ENCODE data around the gene CXCL1. TPM values are rescaled to one million over a fixed set of nuclear protein-coding genes. Genes with fewer than 3 reads are reported as not detected.

The CXCL1 gene
- not detected for polyA plus RNA-seq (2012; ENCODE audit: missing spikeins)

DNA sequence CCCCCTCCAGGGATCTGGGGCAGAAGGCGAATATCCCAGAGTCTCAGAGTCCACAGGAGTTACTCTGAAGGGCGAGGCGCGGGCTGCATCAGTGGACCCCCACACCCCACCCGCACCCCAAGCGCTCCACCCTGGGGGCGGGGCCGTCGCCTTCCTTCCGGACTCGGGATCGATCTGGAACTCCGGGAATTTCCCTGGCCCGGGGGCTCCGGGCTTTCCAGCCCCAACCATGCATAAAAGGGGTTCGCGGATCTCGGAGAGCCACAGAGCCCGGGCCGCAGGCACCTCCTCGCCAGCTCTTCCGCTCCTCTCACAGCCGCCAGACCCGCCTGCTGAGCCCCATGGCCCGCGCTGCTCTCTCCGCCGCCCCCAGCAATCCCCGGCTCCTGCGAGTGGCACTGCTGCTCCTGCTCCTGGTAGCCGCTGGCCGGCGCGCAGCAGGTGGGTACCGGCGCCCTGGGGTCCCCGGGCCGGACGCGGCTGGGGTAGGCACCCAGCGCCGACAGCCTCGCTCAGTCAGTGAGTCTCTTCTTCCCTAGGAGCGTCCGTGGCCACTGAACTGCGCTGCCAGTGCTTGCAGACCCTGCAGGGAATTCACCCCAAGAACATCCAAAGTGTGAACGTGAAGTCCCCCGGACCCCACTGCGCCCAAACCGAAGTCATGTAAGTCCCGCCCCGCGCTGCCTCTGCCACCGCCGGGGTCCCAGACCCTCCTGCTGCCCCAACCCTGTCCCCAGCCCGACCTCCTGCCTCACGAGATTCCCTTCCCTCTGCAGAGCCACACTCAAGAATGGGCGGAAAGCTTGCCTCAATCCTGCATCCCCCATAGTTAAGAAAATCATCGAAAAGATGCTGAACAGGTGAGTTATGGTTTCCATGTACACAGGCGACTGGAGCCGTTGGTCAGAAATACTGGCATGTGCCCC is at the start of gene CXCL1:
Gene CXCL1, plus strand, starts transcription at position 264 of the 926 bp plus-strand sequence. Its CDS starts 78 bp downstream, at position 342.
- FAIRE-seq, result no peak
- no peak for DNase-seq (ENCODE audit: insufficient read length)
- no peak for TF ChIP-seq TAF1 (IDR thresholded peaks at IDR 0.05; ENCODE audit: borderline replicate concordance, low read depth, low read length)
- no peak for TF ChIP-seq POLR2AphosphoS5 (IDR thresholded peaks at IDR 0.05; ENCODE audit: low read depth, low read length)
- TF ChIP-seq POLR2A (IDR thresholded peaks at IDR 0.05; ENCODE audit: low read depth, low read length), result no peak

DNA sequence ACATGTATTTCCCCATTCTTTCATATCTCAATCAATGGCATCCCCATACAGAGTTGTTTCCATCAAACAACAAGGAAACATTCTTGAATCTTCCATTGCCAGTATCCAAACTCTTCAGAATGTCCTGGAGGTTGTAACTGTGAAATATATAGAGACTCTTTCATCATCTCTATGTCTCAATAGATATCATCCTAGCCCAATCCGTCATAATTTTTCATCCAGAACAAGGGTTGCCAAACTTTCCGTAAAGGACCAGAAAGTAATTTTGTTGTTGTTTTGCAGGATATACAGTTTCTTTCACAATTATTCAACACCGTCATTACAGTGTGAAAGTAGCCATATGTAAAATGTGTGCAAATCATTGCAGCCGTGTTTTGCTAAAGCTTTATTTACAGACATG is 47.9 kb upstream of the CXCL1 start:
- no peak for DNase-seq (ENCODE audit: insufficient read length)
- TF ChIP-seq TAF1 (IDR thresholded peaks at IDR 0.05; ENCODE audit: borderline replicate concordance, low read depth, low read length), result no peak
- TF ChIP-seq POLR2A (IDR thresholded peaks at IDR 0.05; ENCODE audit: low read depth, low read length), result no peak
- no peak for TF ChIP-seq POLR2AphosphoS5 (IDR thresholded peaks at IDR 0.05; ENCODE audit: low read depth, low read length)
- FAIRE-seq, result no peak

DNA sequence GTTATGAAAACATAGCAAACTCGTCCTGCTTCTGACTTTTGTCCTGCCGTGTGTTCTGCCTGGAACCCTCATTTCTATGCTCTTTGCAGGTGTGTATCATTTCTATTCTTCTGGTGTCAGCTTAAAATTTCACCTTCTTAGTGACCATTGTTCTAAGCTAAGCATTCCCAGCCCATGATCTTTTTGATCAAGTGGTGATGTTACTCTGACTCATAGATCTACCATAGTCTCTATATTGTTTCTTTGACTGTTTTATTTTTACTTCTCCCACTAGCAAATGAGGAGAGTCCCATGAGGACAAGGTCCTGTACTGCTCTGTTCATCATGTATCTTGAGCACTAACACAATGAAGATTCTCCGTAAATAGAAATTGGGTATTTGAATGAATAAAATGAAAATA is 46.8 kb upstream of the CXCL1 start:
- TF ChIP-seq POLR2A (IDR thresholded peaks at IDR 0.05; ENCODE audit: low read depth, low read length) (no peak), POLR2AphosphoS5 (IDR thresholded peaks at IDR 0.05; ENCODE audit: low read depth, low read length) (no peak), TAF1 (IDR thresholded peaks at IDR 0.05; ENCODE audit: borderline replicate concordance, low read depth, low read length) (no peak)
- DNase-seq (ENCODE audit: insufficient read length) (no peak), FAIRE-seq (no peak)

DNA sequence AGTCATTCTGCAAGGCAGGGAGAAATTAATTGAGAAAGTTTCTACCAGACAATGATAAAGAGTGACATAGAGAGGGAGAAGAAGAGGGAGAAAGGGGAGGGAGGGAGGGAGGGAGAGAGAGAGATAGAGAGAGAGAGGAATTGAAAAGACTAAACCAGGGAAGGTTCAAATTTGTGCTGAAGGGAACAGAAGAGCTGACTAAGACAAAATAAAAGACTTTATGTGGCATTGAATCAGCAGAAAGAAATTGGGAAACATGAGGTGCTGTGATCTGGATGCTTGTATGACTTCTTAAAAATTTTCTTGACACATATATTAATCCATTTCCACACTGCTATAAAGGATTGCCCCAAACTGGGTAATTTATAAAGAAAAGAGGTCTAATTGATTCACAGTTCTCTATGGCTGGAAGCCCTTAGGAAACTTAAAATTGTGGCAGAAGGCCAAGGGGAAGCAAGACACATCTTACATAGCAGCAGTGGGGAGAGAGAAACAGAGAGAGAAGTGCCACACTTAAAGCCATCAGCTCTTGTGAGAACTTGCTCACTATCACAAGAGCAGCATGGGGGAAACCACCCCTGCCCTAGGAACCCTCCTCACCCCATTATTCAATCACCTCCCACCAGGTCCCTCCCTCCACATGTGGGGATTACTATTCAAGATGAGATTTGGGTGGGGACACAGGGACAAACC is 46.2 kb upstream of the CXCL1 start:
- TF ChIP-seq POLR2A (IDR thresholded peaks at IDR 0.05; ENCODE audit: low read depth, low read length) (no peak), TAF1 (IDR thresholded peaks at IDR 0.05; ENCODE audit: borderline replicate concordance, low read depth, low read length) (no peak)
- FAIRE-seq, result no peak
- no peak for DNase-seq (ENCODE audit: insufficient read length)

DNA sequence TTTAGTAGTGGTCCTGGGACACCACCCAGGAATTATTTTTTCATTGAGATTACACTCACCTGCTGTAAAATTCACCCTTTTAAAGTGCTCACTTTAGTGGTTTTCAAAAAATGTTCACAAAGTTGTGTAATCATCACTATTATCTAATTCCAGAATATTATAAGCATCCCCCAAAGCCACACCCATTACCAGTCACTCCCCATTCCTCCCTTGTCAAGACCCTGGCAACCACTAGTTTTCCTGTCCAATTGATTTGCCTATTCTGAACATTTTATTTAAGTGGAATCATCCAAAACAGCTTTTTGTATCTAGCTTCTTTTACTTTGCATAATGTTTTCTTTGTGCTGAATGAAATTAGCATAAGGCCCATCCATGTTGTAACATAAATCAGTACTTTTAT is 45.4 kb upstream of the CXCL1 start:
- FAIRE-seq, result no peak
- TF ChIP-seq POLR2AphosphoS5 (IDR thresholded peaks at IDR 0.05; ENCODE audit: low read depth, low read length), result no peak
- no peak for TF ChIP-seq POLR2A (IDR thresholded peaks at IDR 0.05; ENCODE audit: low read depth, low read length)
- TF ChIP-seq TAF1 (IDR thresholded peaks at IDR 0.05; ENCODE audit: borderline replicate concordance, low read depth, low read length), result no peak
- DNase-seq (ENCODE audit: insufficient read length), result no peak

DNA sequence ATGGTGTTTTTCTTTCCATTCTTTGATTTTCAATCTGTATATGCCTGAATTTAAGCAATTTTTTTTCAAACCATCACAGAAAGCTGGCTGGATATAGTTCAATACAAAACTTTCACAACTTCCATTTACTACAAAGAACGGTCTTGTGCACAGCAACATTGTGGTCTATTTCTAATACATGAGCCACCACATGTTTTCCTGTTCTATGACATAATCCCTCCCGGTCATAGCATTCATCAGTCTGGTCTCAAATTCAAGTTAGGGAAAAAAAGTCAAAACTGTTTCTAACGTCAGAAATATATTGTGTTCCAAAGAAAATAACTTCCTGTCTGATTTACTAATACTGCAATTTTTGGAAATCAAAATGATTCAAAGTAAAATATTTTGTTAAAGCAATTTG is 40.2 kb upstream of the CXCL1 start:
- no peak for DNase-seq (ENCODE audit: insufficient read length)
- no peak for TF ChIP-seq POLR2AphosphoS5 (IDR thresholded peaks at IDR 0.05; ENCODE audit: low read depth, low read length)
- no peak for TF ChIP-seq TAF1 (IDR thresholded peaks at IDR 0.05; ENCODE audit: borderline replicate concordance, low read depth, low read length)
- no peak for TF ChIP-seq POLR2A (IDR thresholded peaks at IDR 0.05; ENCODE audit: low read depth, low read length)
- FAIRE-seq, result no peak

DNA sequence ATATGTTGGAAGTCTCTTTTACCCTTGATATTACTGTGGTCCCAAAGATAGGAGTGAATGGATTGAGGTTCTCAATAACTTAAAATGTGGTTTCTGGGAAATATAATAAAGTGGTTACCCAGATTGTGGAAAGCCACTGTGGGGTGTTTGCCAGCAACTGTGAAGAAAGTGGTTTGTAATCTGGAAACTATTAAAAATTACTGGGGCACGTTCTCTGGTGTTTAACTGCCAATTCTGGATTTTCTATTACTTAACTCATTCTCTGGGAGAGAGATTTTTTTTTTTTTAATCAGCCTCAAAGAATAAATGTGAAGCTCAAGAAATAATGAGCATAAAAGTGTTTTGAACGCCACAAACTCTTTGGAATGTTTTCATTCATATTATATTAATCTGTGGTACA is 37.6 kb upstream of the CXCL1 start:
- no peak for FAIRE-seq
- TF ChIP-seq TAF1 (IDR thresholded peaks at IDR 0.05; ENCODE audit: borderline replicate concordance, low read depth, low read length) (no peak), POLR2AphosphoS5 (IDR thresholded peaks at IDR 0.05; ENCODE audit: low read depth, low read length) (no peak), POLR2A (IDR thresholded peaks at IDR 0.05; ENCODE audit: low read depth, low read length) (no peak)

DNA sequence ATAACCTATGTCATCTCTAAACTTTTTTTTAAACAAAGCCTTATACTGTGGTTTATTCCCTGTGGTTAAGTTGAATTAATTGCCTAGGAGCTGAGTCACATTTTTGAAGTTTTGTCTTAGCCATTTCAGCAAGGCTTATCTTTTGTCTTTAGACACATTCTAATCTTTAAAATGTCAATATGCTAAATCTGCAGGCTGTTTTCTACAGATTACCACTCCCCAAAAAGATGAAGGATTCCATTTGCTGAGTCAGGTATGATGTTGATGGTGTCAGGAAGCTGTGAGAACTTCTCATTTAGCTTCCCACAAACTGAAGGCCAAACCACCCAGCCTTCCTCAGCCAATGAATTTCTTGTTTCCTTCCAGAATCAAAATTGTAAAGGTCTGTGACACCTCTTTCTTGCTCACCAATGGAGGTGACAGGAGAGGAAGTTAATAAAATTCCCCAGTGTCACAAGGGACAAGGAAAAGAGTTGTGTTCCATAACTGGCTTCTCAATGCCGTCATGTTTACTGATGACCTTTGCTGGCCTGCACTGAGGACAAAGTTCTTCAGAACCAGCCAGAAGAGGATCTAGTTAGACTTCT is 36.4 kb upstream of the CXCL1 start:
- FAIRE-seq (no peak), DNase-seq (ENCODE audit: insufficient read length) (no peak)
- TF ChIP-seq POLR2AphosphoS5 (IDR thresholded peaks at IDR 0.05; ENCODE audit: low read depth, low read length) (no peak), POLR2A (IDR thresholded peaks at IDR 0.05; ENCODE audit: low read depth, low read length) (no peak), TAF1 (IDR thresholded peaks at IDR 0.05; ENCODE audit: borderline replicate concordance, low read depth, low read length) (no peak)

More for the DNA sequence above, 37.6 kb upstream of the CXCL1 start:
- no peak for DNase-seq (ENCODE audit: insufficient read length)

DNA sequence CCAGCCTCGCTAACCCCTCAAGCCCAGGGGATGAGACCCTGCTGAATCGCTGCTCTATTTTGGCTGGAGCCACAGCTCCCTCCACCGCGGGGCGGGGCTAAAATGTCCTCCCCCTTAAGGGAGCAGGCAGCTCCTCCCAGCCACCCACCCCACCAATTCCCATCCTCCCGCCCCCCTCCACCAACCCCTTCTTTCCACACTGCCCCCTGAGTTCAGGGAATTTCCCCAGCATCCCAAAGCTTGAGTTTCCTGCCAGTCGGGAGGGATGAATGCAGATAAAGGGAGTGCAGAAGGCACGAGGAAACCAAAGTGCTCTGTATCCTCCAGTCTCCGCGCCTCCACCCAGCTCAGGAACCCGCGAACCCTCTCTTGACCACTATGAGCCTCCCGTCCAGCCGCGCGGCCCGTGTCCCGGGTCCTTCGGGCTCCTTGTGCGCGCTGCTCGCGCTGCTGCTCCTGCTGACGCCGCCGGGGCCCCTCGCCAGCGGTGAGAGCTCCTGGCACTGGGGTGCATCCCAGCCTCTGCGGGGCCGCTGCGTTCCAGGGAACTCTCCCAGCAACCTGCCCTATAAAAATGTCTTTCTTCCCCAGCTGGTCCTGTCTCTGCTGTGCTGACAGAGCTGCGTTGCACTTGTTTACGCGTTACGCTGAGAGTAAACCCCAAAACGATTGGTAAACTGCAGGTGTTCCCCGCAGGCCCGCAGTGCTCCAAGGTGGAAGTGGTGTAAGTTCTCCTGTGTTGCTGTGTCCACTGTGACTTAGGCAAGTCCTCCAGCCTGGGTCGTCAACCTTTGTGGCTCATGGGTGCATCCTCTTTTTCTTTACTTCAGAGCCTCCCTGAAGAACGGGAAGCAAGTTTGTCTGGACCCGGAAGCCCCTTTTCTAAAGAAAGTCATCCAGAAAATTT is 32.6 kb upstream of the CXCL1 start, which contains the start of gene CXCL6:
Gene CXCL6, plus strand, starts transcription at position 306 of the 907 bp plus-strand sequence. Its CDS starts 73 bp downstream, at position 379.
- no peak for FAIRE-seq
- TF ChIP-seq TAF1 (IDR thresholded peaks at IDR 0.05; ENCODE audit: borderline replicate concordance, low read depth, low read length), result no peak
- no peak for TF ChIP-seq POLR2A (IDR thresholded peaks at IDR 0.05; ENCODE audit: low read depth, low read length)
- no peak for TF ChIP-seq POLR2AphosphoS5 (IDR thresholded peaks at IDR 0.05; ENCODE audit: low read depth, low read length)
- no peak for DNase-seq (ENCODE audit: insufficient read length)

DNA sequence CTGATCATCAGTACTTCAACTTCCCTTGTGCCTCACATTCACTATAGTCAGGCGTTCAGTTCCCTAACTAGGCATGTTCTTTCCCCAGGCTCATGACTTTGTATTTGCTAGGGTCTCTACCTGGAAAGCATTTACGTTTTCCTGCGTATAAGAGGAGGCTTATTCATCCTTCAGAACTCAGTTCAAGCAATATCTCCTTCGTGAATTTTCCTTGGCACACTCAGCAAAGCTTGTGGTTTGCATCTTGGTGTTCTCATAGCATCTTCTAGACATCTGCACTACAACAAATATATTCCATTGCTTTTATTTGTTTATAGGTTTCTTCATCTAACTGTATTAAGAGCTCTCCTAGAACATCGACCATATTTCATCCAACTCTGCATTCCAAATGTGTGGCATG is 30.1 kb upstream of the CXCL1 start:
- TF ChIP-seq POLR2AphosphoS5 (IDR thresholded peaks at IDR 0.05; ENCODE audit: low read depth, low read length), result no peak
- TF ChIP-seq POLR2A (IDR thresholded peaks at IDR 0.05; ENCODE audit: low read depth, low read length), result no peak
- no peak for TF ChIP-seq TAF1 (IDR thresholded peaks at IDR 0.05; ENCODE audit: borderline replicate concordance, low read depth, low read length)
- no peak for DNase-seq (ENCODE audit: insufficient read length)
- FAIRE-seq, result no peak

Data from GM12892 (cell line).